DMS53 treated with DMSO at 0.1 percent for 48 hours (cell line): Measurements from ENCODE around the gene CDX1.

Source experiments
- DNase-seq: peaks from one replicate; lab custom pipeline; 2025; ENCODE audit not compliant: unreplicated experiment; lab: John Stamatoyannopoulos, UW

CDX1 gene

GRCh38 chr5:150131461-150131860 lies 35.1 kb upstream of the CDX1 start:
- no peak for DNase-seq

GRCh38 chr5:150131978-150132694 lies 34.4 kb upstream of the CDX1 start:
- DNase-seq = no peak

DNA sequence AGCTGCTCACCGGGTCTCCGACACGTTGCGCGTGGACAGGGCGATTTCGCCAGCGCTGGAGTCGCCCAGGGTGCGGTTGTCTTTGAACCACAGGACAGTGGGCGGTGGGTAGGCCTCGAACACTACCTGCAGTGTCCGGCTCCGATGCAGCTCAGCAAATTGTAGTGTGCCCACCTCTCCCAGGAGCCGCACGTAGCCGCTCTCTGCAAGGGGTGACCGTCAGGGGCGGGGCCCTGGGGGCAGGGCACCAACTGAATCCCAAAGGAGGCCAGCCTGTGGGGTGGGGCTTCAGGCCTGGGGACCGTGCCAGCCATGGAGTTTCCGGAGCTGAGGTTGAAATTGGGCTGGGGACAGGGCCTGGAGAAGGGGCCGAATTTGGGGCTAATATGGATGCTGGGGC lies 33.8 kb upstream of the CDX1 start:
- no peak for DNase-seq

GRCh38 chr5:150133581-150134197 lies 32.9 kb upstream of the CDX1 start:
- no peak for DNase-seq

DNA sequence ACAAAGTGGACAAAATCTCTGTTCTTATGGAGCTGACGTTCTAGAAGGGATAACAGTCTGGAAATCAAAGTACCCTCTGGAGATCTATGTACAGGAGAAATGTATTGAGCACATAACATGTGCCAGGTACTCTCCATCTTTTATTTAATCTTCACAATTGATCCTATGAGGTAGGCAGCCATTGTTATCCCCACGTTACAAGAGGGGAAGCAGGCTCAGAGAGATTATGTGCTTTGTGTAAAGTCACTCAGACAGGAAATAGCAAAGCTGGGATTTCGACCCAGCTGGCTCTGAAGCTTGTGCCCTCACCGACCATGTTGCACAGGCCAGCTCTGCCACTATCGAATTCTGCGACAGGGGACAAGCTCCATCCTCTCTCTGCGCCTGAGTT lies 32.4 kb upstream of the CDX1 start:
- no peak for DNase-seq

GRCh38 chr5:150135557-150136304 lies 30.8 kb upstream of the CDX1 start:
- no peak for DNase-seq

- DNase-seq = no peak
Measured at GRCh38 chr5:150136305-150137167, 30.0 kb upstream of the CDX1 start.

DNA sequence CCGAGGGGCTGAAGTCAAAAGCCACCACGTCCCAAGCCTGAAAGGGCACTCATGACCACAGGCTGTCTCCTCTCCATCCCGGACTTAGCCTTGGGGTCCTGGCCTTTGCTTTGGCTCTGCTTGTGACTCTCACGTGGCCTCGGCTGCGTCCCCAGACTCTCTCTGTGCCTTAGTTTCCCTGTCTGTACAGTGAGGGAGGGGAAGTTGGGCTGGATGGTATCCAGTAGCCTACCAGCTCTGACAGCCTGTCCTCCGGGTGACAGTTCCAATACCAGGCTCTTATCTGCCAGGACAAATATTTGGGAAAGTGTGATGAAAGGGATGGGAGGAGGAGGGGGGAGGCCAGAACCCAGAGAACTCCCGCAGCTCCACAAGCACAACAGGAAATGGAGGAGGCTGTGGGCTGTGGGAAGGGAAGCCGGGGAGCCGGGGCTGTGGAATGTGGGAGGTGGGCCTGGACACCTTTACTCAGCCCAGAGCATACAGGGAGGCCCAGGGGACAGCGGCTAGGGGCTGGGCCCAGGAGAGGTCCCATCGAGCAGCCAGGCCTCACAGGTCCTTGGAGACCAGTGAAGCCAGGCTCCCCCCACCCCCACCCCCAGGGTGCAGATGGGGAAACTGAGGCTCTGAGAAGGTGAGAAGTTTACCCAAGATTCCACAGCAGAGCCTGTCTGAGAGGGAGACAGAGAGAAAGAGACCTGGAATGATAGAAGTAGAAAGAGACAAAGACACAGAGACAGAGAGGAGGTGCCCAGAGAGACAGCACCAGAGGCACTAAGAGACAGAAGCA lies 29.2 kb upstream of the CDX1 start:
- DNase-seq = no peak

DNA sequence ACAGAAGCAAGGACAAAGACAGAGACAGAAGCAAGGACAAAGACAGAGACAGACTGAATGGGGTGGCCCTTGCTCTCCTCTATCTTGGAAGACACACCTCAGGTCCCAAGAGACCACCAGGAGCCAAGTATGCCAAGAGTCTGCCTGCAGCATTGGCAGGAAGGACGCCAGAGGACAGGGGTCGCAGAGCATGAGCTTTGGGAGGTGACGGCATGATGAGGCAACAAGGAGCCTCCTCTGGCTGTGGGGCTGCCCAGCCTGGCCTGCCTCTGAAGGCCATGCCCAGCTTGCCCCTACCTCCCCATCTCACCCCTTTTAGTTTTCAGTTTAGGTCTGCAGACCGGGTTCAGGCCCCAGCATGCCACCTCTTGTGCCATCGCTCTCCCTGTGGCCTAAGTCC lies 28.6 kb upstream of the CDX1 start:
- no peak for DNase-seq

DNA sequence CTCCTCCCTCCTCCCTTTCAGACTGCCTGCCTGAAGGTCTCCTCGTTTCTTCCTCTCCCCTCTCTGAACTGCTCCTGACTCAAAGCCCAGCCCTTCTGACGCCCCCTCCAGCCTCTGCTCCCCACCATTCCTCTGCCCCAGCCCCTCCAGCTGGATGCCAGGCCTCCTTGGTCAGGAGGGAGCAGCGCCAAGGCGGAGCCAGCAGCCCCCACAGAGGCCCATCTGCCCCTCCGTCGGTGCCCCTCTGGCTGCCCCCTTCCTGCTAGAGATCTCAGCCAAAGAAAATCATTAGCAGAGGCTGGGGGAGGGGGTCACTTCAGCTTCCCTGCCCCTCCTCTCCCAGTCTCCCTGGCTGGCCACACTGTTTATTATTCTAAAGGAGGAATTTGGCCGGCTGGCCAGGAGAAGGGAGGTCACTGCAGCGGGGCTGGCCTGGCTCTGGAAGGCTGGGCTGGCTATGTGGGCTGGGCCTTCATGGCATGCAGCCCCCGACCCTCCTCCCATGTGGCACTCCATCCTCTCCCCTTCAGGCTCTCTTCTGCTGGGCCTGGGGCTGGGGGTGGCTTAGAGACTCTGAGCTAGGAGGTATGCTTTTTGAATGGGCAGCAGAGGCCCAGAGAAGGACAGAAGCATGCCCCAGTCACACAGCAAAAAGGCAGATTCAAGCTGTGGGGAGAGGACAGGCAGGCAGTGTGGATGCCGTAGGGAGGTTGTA lies 27.9 kb upstream of the CDX1 start:
- no peak for DNase-seq

- no peak for DNase-seq
Measured at GRCh38 chr5:150139334-150139733, 27.2 kb upstream of the CDX1 start.

DNA sequence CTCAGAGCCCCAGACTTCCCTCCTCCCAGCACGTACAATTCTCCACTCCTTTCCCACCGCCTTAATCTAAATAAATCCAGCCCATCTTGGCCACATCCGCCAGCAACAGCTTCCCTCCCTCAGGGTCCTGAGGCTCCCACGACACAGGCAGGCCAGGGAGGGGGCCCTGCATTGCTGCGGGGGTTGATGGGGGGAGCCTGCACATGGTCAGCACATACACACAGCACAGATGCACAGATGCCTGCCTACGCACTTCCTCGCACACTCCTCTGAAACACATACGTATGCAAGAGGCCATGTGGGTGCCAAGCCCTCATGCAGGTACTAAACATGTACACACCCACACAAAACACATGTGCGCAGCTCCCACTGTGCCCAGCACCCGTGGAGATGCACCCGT lies 25.7 kb upstream of the CDX1 start:
- DNase-seq = no peak

- DNase-seq = no peak
Measured at GRCh38 chr5:150141544-150142184, 24.9 kb upstream of the CDX1 start.

- no peak for DNase-seq
Measured at GRCh38 chr5:150142185-150142958, 24.2 kb upstream of the CDX1 start.

GRCh38 chr5:150142959-150143349 lies 23.6 kb upstream of the CDX1 start:
- DNase-seq = peak; percentile 11

- DNase-seq = no peak
Measured at GRCh38 chr5:150143350-150144245, 23.0 kb upstream of the CDX1 start.

DNA sequence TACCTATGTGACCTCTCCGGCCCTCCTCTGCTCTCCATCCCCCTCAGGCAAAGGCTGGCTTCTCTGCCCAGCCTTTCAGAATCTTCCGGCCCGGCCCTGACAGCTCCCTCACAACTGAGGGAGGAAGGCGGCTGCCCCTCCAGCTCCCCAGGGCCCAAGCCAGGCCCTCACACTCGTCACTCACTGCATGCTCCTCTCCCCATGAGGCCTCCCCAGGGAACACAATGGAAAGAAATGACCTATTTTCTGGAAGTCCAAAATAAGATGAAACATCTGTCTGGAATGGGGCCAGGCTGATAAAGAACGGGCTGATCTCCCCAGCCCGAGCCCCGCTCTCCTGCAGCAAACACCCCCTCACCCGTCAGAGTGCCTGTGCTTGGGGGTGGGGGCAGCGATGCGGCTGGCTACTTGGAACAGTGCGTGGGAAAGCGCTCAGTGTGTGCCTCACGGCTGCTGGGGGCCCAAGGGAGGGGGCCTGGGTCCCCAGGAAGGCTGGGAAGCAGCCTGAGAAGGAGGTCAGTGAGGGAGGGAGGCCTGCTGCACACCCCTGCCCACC lies 22.3 kb upstream of the CDX1 start:
- no peak for DNase-seq
